Fibroblast of lung (primary cell): ENCODE measurements around the gene PRRG2. TPM values are rescaled to one million over a fixed set of nuclear protein-coding genes. Genes with fewer than 3 reads are reported as not detected.

Experiments used
- DNase-seq, 2 donors: peaks; one replicate each; pipeline versions ENCODE4 v3.0.0 to v3.0.0-alpha.2; 2010; ENCODE audit warnings: low read depth in 2 of 2
- H2AFZ ChIP-seq: 2 replicates; pipeline ENCODE4 v1.5.1; 2012; ENCODE audit warnings: low read length, control low read depth, inconsistent platforms
- H3K27ac ChIP-seq: 2 replicates; pipeline ENCODE4 v1.5.1; 2011; ENCODE audit warnings: low read length, control low read depth; ENCODE audit not compliant: insufficient read depth
- H3K27me3 ChIP-seq: 2 replicates; pipeline ENCODE4 v1.5.1; 2011; ENCODE audit warnings: mild to moderate bottlenecking, low read length; ENCODE audit not compliant: control insufficient read depth, insufficient read depth
- H3K36me3 ChIP-seq: 2 replicates; pipeline ENCODE4 v1.5.1; 2011; ENCODE audit warnings: low read length; ENCODE audit not compliant: control insufficient read depth, insufficient read depth
- H3K4me1 ChIP-seq: 2 replicates; pipeline ENCODE4 v1.5.1; 2011; ENCODE audit warnings: low read length; ENCODE audit not compliant: control insufficient read depth, insufficient read depth; ENCODE audit errors: extremely low read depth
- H3K4me2 ChIP-seq: 2 replicates; pipeline ENCODE4 v1.5.1; 2011; ENCODE audit warnings: low read length, control low read depth; ENCODE audit not compliant: insufficient read depth; ENCODE audit errors: extremely low read depth
- H3K4me3 ChIP-seq, 4 experiments: fragments of 200-600 bp in 1 of 4; sonication (generic) in 1 of 4; replicated peaks in 1 of 4; 2 replicates each; pipeline ENCODE4 v1.5.1; 2011 to 2016; ENCODE audit warnings: low read length in 4 of 4, low read depth in 3 of 4, mild to moderate bottlenecking in 3 of 4, control low read depth in 2 of 4, inconsistent platforms in 1 of 4, mixed read lengths in 1 of 4; ENCODE audit not compliant: insufficient read depth in 1 of 4; ENCODE audit errors: control extremely low read depth in 1 of 4
- H3K79me2 ChIP-seq: 2 replicates; pipeline ENCODE4 v1.5.1; 2012; ENCODE audit warnings: mild to moderate bottlenecking, low read length, inconsistent platforms; ENCODE audit not compliant: control insufficient read depth, insufficient read depth
- H3K9ac ChIP-seq: 2 replicates; pipeline ENCODE4 v1.5.1; 2011; ENCODE audit warnings: mild to moderate bottlenecking, low read length, control low read depth; ENCODE audit not compliant: insufficient read depth
- H3K9me3 ChIP-seq: 2 replicates; pipeline ENCODE4 v1.5.1; 2012; ENCODE audit warnings: low read depth, low read length; ENCODE audit not compliant: control insufficient read depth, insufficient read depth
- H4K20me1 ChIP-seq: 2 replicates; pipeline ENCODE4 v1.5.1; 2011; ENCODE audit warnings: low read length; ENCODE audit not compliant: control insufficient read depth, insufficient read depth; ENCODE audit errors: extremely low read depth
- CTCF ChIP-seq, 2 donors: IDR thresholded peaks in 1 of 2; conservative IDR thresholded peaks in 1 of 2; 1 replicate in 1 of 2; 2 replicates in 1 of 2; pipeline ENCODE4 v1.5.1; 2011 to 2012; ENCODE audit warnings: low read length in 2 of 2, control low read depth in 1 of 2, inconsistent platforms in 1 of 2, low read depth in 1 of 2, mild to moderate bottlenecking in 1 of 2
- EZH2 ChIP-seq: IDR thresholded peaks from 2 replicates; pipeline ENCODE4 v1.5.1; 2012; ENCODE audit warnings: low read length, control low read depth, mild to moderate bottlenecking; ENCODE audit errors: missing control alignments
- polyA plus RNA-seq, 2 donors: library from polyadenylated mRNA; depleted of rRNA in 1 of 2; stranded (reverse) in 1 of 2; unstranded in 1 of 2; fragments of >200 nt; gene quantifications; 2 replicates each; pipeline ENCODE4 v1.2.1, GENCODE V29; 2011 to 2012; ENCODE audit warnings: missing spikeins in 1 of 2
- total RNA-seq: library from RNA; depleted of rRNA; stranded (reverse); fragments of >200 nt; gene quantifications from 2 replicates; pipeline ENCODE4 v1.2.1, GENCODE V29; 2014

The PRRG2 gene
- total and polyA plus RNA-seq, 2 donors (not counting 1 experiment from before 2014, with no cell fraction given), result 0.17 TPM; not detected in 1

- no peak for DNase-seq
Measured at GRCh38 chr19:49594993-49595818, 14.1 kb downstream of the PRRG2 start.

GRCh38 chr19:49595819-49596404, 14.8 kb downstream of the PRRG2 start:
- no peaks in the 10 kb centered on the region for H3K9me3 ChIP-seq
- H3K4me2 ChIP-seq, result no peak overlapping the region
- H3K27ac ChIP-seq, result no peak overlapping the region
- no peak for DNase-seq
- H3K79me2 ChIP-seq, result peaks cover 24% of the 10 kb centered on the region
- no peaks in the 10 kb centered on the region for H3K27me3 ChIP-seq
- no peaks in the 10 kb centered on the region for H4K20me1 ChIP-seq
- H3K4me3 ChIP-seq, result no peak overlapping the region
- H2AFZ ChIP-seq, result no peak overlapping the region
- peaks cover 29% of the 10 kb centered on the region for H3K36me3 ChIP-seq
- no peak for TF ChIP-seq EZH2
- no peak for TF ChIP-seq CTCF (conservative IDR thresholded peaks at IDR 0.05 in 1 of 2, IDR thresholded peaks at IDR 0.05 in 1 of 2; ENCODE audit: low read depth in 1 of 2, low read length in 2 of 2)
- H3K9ac ChIP-seq, result no peak overlapping the region
- peaks cover 2% of the 10 kb centered on the region for H3K4me1 ChIP-seq

More at GRCh38 chr19:49594993-49595818, 14.1 kb downstream of the PRRG2 start:
- Histone ChIP-seq H3K27ac (no peak overlapping the region), H3K9me3 (no peaks in the 10 kb centered on the region), H3K4me1 (peaks cover 6% of the 10 kb centered on the region), H4K20me1 (no peaks in the 10 kb centered on the region), H3K4me3 (no peak overlapping the region), H3K4me2 (no peak overlapping the region), H3K79me2 (peaks cover 25% of the 10 kb centered on the region), H3K27me3 (no peaks in the 10 kb centered on the region), H3K9ac (no peak overlapping the region), H3K36me3 (peaks cover 29% of the 10 kb centered on the region), H2AFZ (no peak overlapping the region)
- TF ChIP-seq EZH2, result no peak
- no peak for TF ChIP-seq CTCF (conservative IDR thresholded peaks at IDR 0.05 in 1 of 2, IDR thresholded peaks at IDR 0.05 in 1 of 2; ENCODE audit: low read depth in 1 of 2, low read length in 2 of 2)

- Histone ChIP-seq H3K4me3 (no peak overlapping the region), H3K27me3 (no peaks in the 10 kb centered on the region), H4K20me1 (no peaks in the 10 kb centered on the region), H3K4me2 (no peak overlapping the region), H3K4me1 (peaks cover 2% of the 10 kb centered on the region), H3K27ac (no peak overlapping the region), H3K79me2 (peaks cover 24% of the 10 kb centered on the region), H3K36me3 (peaks cover 29% of the 10 kb centered on the region), H3K9me3 (no peaks in the 10 kb centered on the region), H3K9ac (no peak overlapping the region), H2AFZ (no peak overlapping the region)
- TF ChIP-seq CTCF (conservative IDR thresholded peaks at IDR 0.05 in 1 of 2, IDR thresholded peaks at IDR 0.05 in 1 of 2; ENCODE audit: low read depth in 1 of 2, low read length in 2 of 2) (no peak), EZH2 (no peak)
- DNase-seq, result no peak
Measured at GRCh38 chr19:49596407-49596806, 15.3 kb downstream of the PRRG2 start.
